KMS-11 (cell line): ENCODE results near the gene TBCB.

Experiments used
- H2AFZ ChIP-seq: fragments of 200-600 bp; sonication (generic); 2 replicates; pipeline ENCODE4 v1.6.1; 2016; ENCODE audit warnings: antibody characterized with exemption, mixed run types, low read depth
- H3K27ac ChIP-seq: fragments of 200-600 bp; sonication (generic); 2 replicates; pipeline ENCODE4 v1.6.1; 2016; ENCODE audit warnings: mild to moderate bottlenecking, mixed run types
- H3K27me3 ChIP-seq: fragments of 200-600 bp; sonication (generic); 2 replicates; pipeline ENCODE4 v1.6.1; 2017; ENCODE audit warnings: mild to moderate bottlenecking, low read depth, mixed run types, moderate library complexity; ENCODE audit not compliant: insufficient read depth
- H3K36me3 ChIP-seq: fragments of 200-600 bp; sonication (generic); 2 replicates; pipeline ENCODE4 v1.6.1; 2017; ENCODE audit warnings: mild to moderate bottlenecking, mixed run types; ENCODE audit not compliant: insufficient read depth
- H3K4me1 ChIP-seq: fragments of 200-600 bp; sonication (generic); 2 replicates; pipeline ENCODE4 v1.6.1; 2016; ENCODE audit warnings: mild to moderate bottlenecking, low read depth, mixed run types; ENCODE audit not compliant: poor library complexity, severe bottlenecking
- H3K4me2 ChIP-seq: fragments of 200-600 bp; sonication (generic); 2 replicates; pipeline ENCODE4 v1.7.0; 2016; ENCODE audit warnings: mild to moderate bottlenecking, mixed run types
- H3K4me3 ChIP-seq: fragments of 200-600 bp; sonication (generic); IDR thresholded peaks from 2 replicates; pipeline ENCODE4 v1.6.1; 2017; ENCODE audit warnings: low read depth, low read length, mixed read lengths; ENCODE audit not compliant: insufficient read depth
- H3K79me2 ChIP-seq: fragments of 200-600 bp; sonication (generic); 2 replicates; pipeline ENCODE4 v1.6.1; 2016; ENCODE audit warnings: low read depth, mixed run types; ENCODE audit not compliant: insufficient read depth
- H3K9ac ChIP-seq: fragments of 200-600 bp; sonication (generic); 2 replicates; pipeline ENCODE4 v1.6.1; 2016; ENCODE audit warnings: mild to moderate bottlenecking, mixed run types
- H4K20me1 ChIP-seq: fragments of 200-600 bp; sonication (generic); 2 replicates; pipeline ENCODE4 v1.6.1; 2016; ENCODE audit warnings: mild to moderate bottlenecking, mixed run types; ENCODE audit not compliant: insufficient read depth
- CTCF ChIP-seq: fragments of 200-600 bp; sonication (generic); conservative IDR thresholded peaks from 2 replicates; pipeline ENCODE4 v1.6.1; 2017; ENCODE audit warnings: low read depth, mild to moderate bottlenecking, antibody characterized with exemption, low read length, moderate library complexity, mixed read lengths

TBCB gene

GRCh38 chr19:36142496-36142895 is 27.2 kb downstream of the TBCB start:
- Histone ChIP-seq H3K27me3 (no peaks in the 10 kb centered on the region), H3K4me2 (no peak overlapping the region), H2AFZ (no peak overlapping the region), H3K36me3 (peaks cover 4% of the 10 kb centered on the region; the same call in 1 of the 2 replicates), H3K4me3 (no peak overlapping the region), H3K4me1 (peaks cover 27% of the 10 kb centered on the region), H3K27ac (no peak overlapping the region), H3K9ac (no peak overlapping the region), H4K20me1 (no peaks in the 10 kb centered on the region), H3K79me2 (peaks cover 18% of the 10 kb centered on the region; the same call in 1 of the 2 replicates)
- no peak for TF ChIP-seq CTCF

- Histone ChIP-seq H3K4me2 (no peak overlapping the region), H3K4me3 (no peak overlapping the region), H3K27ac (no peak overlapping the region), H3K79me2 (peaks cover 18% of the 10 kb centered on the region; the same call in 1 of the 2 replicates), H3K9ac (no peak overlapping the region), H3K4me1 (peaks cover 8% of the 10 kb centered on the region), H3K36me3 (peaks cover 4% of the 10 kb centered on the region; the same call in 1 of the 2 replicates), H4K20me1 (no peaks in the 10 kb centered on the region), H3K27me3 (no peaks in the 10 kb centered on the region), H2AFZ (no peak overlapping the region)
- TF ChIP-seq CTCF = no peak
Measured at GRCh38 chr19:36144624-36145023, 29.4 kb downstream of the TBCB start.

- H3K36me3 ChIP-seq = no peaks in the 10 kb centered on the region; the same call in 1 of the 2 replicates
- no peak overlapping the region for H3K4me3 ChIP-seq
Measured at GRCh38 chr19:36149673-36150406, 34.6 kb downstream of the TBCB start.

GRCh38 chr19:36150586-36150985 is 35.3 kb downstream of the TBCB start:
- Histone ChIP-seq H3K27me3 (no peaks in the 10 kb centered on the region), H3K36me3 (no peaks in the 10 kb centered on the region; the same call in 1 of the 2 replicates), H4K20me1 (no peaks in the 10 kb centered on the region), H2AFZ (no peak overlapping the region), H3K27ac (no peak overlapping the region), H3K79me2 (no peaks in the 10 kb centered on the region), H3K4me3 (no peak overlapping the region), H3K9ac (no peak overlapping the region), H3K4me1 (no peaks in the 10 kb centered on the region), H3K4me2 (no peak overlapping the region)
- TF ChIP-seq CTCF = no peak

More at GRCh38 chr19:36149673-36150406, 34.6 kb downstream of the TBCB start:
- TF ChIP-seq CTCF = no peak
- H4K20me1 ChIP-seq = no peaks in the 10 kb centered on the region
- H3K27ac ChIP-seq = no peak overlapping the region
- no peaks in the 10 kb centered on the region for H3K27me3 ChIP-seq
- H3K9ac ChIP-seq = no peak overlapping the region
- H3K4me2 ChIP-seq = no peak overlapping the region
- H3K79me2 ChIP-seq = no peaks in the 10 kb centered on the region
- H2AFZ ChIP-seq = no peak overlapping the region
- no peaks in the 10 kb centered on the region for H3K4me1 ChIP-seq
